Measurements from ENCODE around the gene GPR157.

DNA sequence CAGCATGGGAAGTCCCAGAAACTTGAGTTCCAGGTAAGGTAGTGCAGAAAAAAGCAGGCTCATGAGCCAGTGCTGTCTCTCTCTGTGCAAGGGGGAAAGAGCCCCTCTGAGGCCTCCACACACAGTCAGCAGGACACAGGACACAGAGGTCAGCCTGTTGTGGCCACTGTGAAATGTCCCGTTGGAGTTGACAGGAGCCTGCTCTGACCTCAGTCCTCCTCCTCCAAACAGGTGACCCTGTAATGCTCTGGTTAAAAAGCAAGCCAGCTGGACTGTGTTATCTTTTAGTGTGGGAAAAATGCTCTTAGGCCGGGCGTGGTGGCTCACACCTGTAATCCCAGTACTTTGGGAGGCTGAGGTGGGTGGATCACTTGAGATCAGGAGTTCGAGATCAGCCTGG, 24.2 kb upstream of the GPR157 start:
- TF ChIP-seq, protein P1, sequence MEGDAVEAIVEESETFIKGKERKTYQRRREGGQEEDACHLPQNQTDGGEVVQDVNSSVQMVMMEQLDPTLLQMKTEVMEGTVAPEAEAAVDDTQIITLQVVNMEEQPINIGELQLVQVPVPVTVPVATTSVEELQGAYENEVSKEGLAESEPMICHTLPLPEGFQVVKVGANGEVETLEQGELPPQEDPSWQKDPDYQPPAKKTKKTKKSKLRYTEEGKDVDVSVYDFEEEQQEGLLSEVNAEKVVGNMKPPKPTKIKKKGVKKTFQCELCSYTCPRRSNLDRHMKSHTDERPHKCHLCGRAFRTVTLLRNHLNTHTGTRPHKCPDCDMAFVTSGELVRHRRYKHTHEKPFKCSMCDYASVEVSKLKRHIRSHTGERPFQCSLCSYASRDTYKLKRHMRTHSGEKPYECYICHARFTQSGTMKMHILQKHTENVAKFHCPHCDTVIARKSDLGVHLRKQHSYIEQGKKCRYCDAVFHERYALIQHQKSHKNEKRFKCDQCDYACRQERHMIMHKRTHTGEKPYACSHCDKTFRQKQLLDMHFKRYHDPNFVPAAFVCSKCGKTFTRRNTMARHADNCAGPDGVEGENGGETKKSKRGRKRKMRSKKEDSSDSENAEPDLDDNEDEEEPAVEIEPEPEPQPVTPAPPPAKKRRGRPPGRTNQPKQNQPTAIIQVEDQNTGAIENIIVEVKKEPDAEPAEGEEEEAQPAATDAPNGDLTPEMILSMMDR (conservative IDR thresholded peaks at IDR 0.05; ENCODE audit: low read length) = no peak
- no peak for TF ChIP-seq EZH2phosphoT487 (IDR thresholded peaks at IDR 0.05; ENCODE audit: borderline replicate concordance)

All from Loucy (cell line).